Measurements from ENCODE around the gene DHODH. TPM values are rescaled to one million over a fixed set of nuclear protein-coding genes. Genes with fewer than 3 reads are reported as not detected.

Gene DHODH
- total and polyA plus RNA-seq, 2 experiments from 2014 or later = 10.7 to 15.1 TPM

- TF ChIP-seq ZNF462 (CRISPR knock-in tag; IDR thresholded peaks at IDR 0.05) (no peak), POLR2AphosphoS5 (IDR thresholded peaks at IDR 0.05; ENCODE audit: low read depth) (no peak), EZH2phosphoT487 (IDR thresholded peaks at IDR 0.05; ENCODE audit: unreplicated experiment) (no peak), ETS1 (IDR thresholded peaks at IDR 0.05) (no peak), NANOG (IDR thresholded peaks at IDR 0.05; ENCODE audit: borderline replicate concordance) (no peak), CREB1 (CRISPR knock-in tag; IDR thresholded peaks at IDR 0.05; ENCODE audit: low read depth) (no peak), ZNF114 (CRISPR knock-in tag; IDR thresholded peaks at IDR 0.05) (no peak), CTCF (conservative IDR thresholded peaks at IDR 0.05; ENCODE audit: low read depth in 2 of 2) (no peak)
Observed at GRCh38 chr16:71966932-71967331, 41.6 kb upstream of the DHODH start (continued).
